WERI-Rb-1 (cell line): Measurements from ENCODE around the gene INHBE.
"Not testable (repeated sequence)": the region's sequence is repeated elsewhere in the genome, so short reads cannot be mapped to it uniquely, and the experiment has no call there.

Source experiments
- DNase-seq: peaks from one replicate; pipeline ENCODE4 v3.0.0-alpha.2; 2020
- H3K27ac ChIP-seq: fragments of 250-450 bp; sonication (Bioruptor Pico); 2 replicates; pipeline ENCODE4 v1.5.1; 2020; ENCODE audit warnings: mild to moderate bottlenecking, moderate library complexity
- H3K27me3 ChIP-seq: fragments of 250-450 bp; sonication (Bioruptor Pico); 2 replicates; pipeline ENCODE4 v1.5.1; 2021; ENCODE audit warnings: mild to moderate bottlenecking, low read depth, moderate library complexity; ENCODE audit not compliant: insufficient read depth, severe bottlenecking
- H3K36me3 ChIP-seq: fragments of 250-450 bp; sonication (Bioruptor Pico); 2 replicates; pipeline ENCODE4 v1.5.1; 2020; ENCODE audit warnings: mild to moderate bottlenecking, moderate library complexity
- H3K4me3 ChIP-seq: 2 replicates; pipeline ENCODE4 v1.5.1; 2011; ENCODE audit warnings: low read depth, mild to moderate bottlenecking, control low read depth, low read length
- H3K9me3 ChIP-seq: fragments of 250-450 bp; sonication (Bioruptor Pico); 2 replicates; pipeline ENCODE4 v1.5.1; 2021; ENCODE audit warnings: mild to moderate bottlenecking, moderate library complexity; ENCODE audit not compliant: severe bottlenecking
- CTCF ChIP-seq: IDR thresholded peaks from 2 replicates; pipeline ENCODE4 v1.5.1; 2011; ENCODE audit warnings: low read depth, mild to moderate bottlenecking, control low read depth, inconsistent platforms, low read length

The INHBE gene

GRCh38 chr12:57498571-57498970 lies 43.5 kb downstream of the INHBE start:
- no peaks in the 10 kb centered on the region for H3K27me3 ChIP-seq
- H3K36me3 ChIP-seq, result peaks cover 86% of the 10 kb centered on the region
- no peaks in the 10 kb centered on the region for H3K9me3 ChIP-seq
- no peak overlapping the region for H3K4me3 ChIP-seq
- H3K27ac ChIP-seq, result no peak overlapping the region
- DNase-seq, result no peak
- no peak for TF ChIP-seq CTCF

GRCh38 chr12:57500213-57500612 lies 45.1 kb downstream of the INHBE start:
- peaks cover 94% of the 10 kb centered on the region for H3K36me3 ChIP-seq
- no peak overlapping the region for H3K27ac ChIP-seq
- no peak for TF ChIP-seq CTCF
- H3K4me3 ChIP-seq, result no peak overlapping the region
- H3K27me3 ChIP-seq, result no peaks in the 10 kb centered on the region
- DNase-seq, result no peak
- no peaks in the 10 kb centered on the region for H3K9me3 ChIP-seq

GRCh38 chr12:57502311-57502969 lies 47.3 kb downstream of the INHBE start:
- H3K4me3 ChIP-seq, H3K27me3 ChIP-seq, DNase-seq, H3K27ac ChIP-seq, H3K9me3 ChIP-seq: not testable (repeated sequence)
- H3K36me3 ChIP-seq, result peaks cover 90% of the 10 kb centered on the region

- H3K4me3 ChIP-seq, H3K27ac ChIP-seq, DNase-seq, H3K9me3 ChIP-seq, H3K27me3 ChIP-seq: not testable (repeated sequence)
- H3K36me3 ChIP-seq, result peaks cover 87% of the 10 kb centered on the region
Measured at GRCh38 chr12:57506541-57506940, 51.4 kb downstream of the INHBE start.
